IgD-negative memory B cell (primary cell): Measurements from ENCODE around the gene EDN2. TPM values are rescaled to one million over a fixed set of nuclear protein-coding genes. Genes with fewer than 3 reads are reported as not detected.
A peak's percentile ranks its signal among the peaks of the same experiment; 100 is the strongest.

Experiments
- H3K27ac Mint-ChIP-seq, 3 donors: one replicate each; pipeline ENCODE4 v1.8.0; 2020 to 2022; ENCODE audit warnings: mild to moderate bottlenecking in 3 of 3, mixed read lengths in 3 of 3, moderate library complexity in 1 of 3
- H3K27me3 Mint-ChIP-seq: one replicate; pipeline ENCODE4 v1.8.0; 2021; ENCODE audit warnings: mixed read lengths
- H3K36me3 Mint-ChIP-seq: one replicate; pipeline ENCODE4 v1.8.0; 2020; ENCODE audit warnings: mild to moderate bottlenecking, mixed read lengths
- H3K4me1 Mint-ChIP-seq, 3 donors: one replicate each; pipeline ENCODE4 v1.8.0; 2020 to 2022; ENCODE audit warnings: mixed read lengths in 3 of 3, mild to moderate bottlenecking in 1 of 3
- H3K4me3 Mint-ChIP-seq, 4 donors: one replicate each; pipeline ENCODE4 v1.8.0; 2020 to 2022; ENCODE audit warnings: mild to moderate bottlenecking in 4 of 4, mixed read lengths in 4 of 4, moderate library complexity in 3 of 4
- H3K9me3 Mint-ChIP-seq, 3 donors: one replicate each; pipeline ENCODE4 v1.8.0; 2020 to 2021; ENCODE audit warnings: mixed read lengths in 3 of 3, mild to moderate bottlenecking in 1 of 3
- polyA plus RNA-seq: library from polyadenylated mRNA; unstranded; fragments of 300-500 nt; fragmentation: Illumina TruSeq; gene quantifications from one replicate; pipeline ENCODE4 v1.2.3, GENCODE V29; 2021

The EDN2 gene
- polyA plus RNA-seq, 1 donor from 2014 or later = not detected

- H3K27ac Mint-ChIP-seq = no peak overlapping the region
- no peak overlapping the region for H3K4me3 Mint-ChIP-seq
- H3K36me3 Mint-ChIP-seq = peaks cover 2% of the 10 kb centered on the region
- H3K9me3 Mint-ChIP-seq = no peaks in the 10 kb centered on the region
- peaks cover 0 to 1% (median 0%) of the 10 kb centered on the region in 3 donors for H3K4me1 Mint-ChIP-seq
- peaks cover 13% of the 10 kb centered on the region for H3K27me3 Mint-ChIP-seq
These were observed 27.5 kb downstream of the EDN2 start for GRCh38 chr1:41456847-41457540.

DNA sequence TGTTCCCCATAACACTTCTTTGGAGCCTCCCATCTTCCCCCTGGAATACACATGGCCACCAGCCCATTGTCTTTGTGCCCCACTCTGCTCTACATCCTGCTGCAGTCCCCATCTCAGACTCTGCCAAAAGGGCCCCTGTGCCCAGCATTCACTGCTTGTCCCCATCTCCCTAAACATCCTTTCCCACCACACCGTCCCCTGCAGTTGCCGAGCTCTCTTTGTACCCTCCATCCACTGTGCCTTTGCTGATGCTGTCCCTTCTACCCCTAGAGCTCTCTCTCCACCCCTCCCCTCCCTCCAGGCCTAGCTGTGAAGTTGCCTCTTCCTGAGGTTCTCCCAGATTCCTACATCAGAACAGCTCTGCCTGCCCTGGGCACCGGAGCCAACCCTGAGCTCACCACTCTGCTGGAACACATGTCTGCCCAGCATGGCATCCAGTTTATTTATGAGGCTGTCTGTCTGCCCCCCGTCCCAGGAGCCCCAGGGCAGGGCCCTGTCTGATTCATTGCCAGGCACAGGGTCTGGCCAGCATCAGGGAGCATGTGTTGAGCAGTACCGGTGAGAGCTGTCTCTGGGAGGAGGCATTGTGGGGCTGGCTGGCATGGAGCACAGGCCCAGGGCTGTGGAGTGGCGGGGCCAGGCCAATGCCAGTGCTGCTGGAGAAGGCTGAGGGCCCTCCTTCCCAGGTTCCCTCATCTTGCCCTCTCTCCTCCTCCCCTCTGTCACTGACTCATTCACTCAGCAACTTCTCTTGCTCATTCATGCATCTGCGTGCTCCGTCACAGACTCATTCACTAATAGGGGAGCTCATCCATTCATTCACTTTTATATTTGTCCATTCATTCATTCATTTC is 28.8 kb downstream of the EDN2 start:
- peaks cover 2% of the 10 kb centered on the region for H3K36me3 Mint-ChIP-seq
- no peaks in the 10 kb centered on the region for H3K9me3 Mint-ChIP-seq
- H3K4me3 Mint-ChIP-seq = no peak overlapping the region
- H3K4me1 Mint-ChIP-seq = peaks cover 0 to 1% (median 0%) of the 10 kb centered on the region in 3 donors
- H3K27ac Mint-ChIP-seq = no peak overlapping the region
- H3K27me3 Mint-ChIP-seq = peaks cover 13% of the 10 kb centered on the region

DNA sequence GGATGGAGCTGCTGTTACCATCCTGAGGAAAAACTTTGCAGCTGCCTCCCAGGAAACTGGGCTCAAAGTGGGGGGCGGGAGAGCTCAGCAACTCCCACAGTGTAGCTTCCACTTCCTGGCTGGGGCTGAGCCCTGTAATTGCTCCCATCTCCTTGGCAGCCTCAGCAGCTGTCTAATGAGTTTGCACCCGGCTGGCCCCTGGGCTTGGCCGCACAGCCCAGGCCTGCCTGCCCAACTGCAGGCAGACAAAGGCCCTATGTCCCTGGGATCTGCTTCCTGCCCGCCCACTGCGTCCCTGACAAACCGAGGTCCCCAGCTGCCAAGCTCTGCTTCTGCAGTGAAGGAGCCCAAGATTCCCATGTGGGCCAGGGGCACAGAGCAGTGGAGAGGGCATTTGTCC is 30.1 kb downstream of the EDN2 start:
- Mint-ChIP-seq H3K27me3 (peaks cover 11% of the 10 kb centered on the region), H3K36me3 (peaks cover 2% of the 10 kb centered on the region), H3K4me1 (peaks cover 0 to 1% (median 0%) of the 10 kb centered on the region in 3 donors), H3K9me3 (no peaks in the 10 kb centered on the region), H3K4me3 (no peak overlapping the region), H3K27ac (no peak overlapping the region)

GRCh38 chr1:41452704-41453290 is 31.7 kb downstream of the EDN2 start:
- peaks cover 0 to 1% (median 0%) of the 10 kb centered on the region in 3 donors for H3K4me1 Mint-ChIP-seq
- H3K27me3 Mint-ChIP-seq = peaks cover 7% of the 10 kb centered on the region
- no peak overlapping the region for H3K4me3 Mint-ChIP-seq
- peaks cover 2% of the 10 kb centered on the region for H3K36me3 Mint-ChIP-seq
- H3K9me3 Mint-ChIP-seq = no peaks in the 10 kb centered on the region
- H3K27ac Mint-ChIP-seq = no peak overlapping the region

GRCh38 chr1:41450747-41451285 is 33.7 kb downstream of the EDN2 start:
- Mint-ChIP-seq H3K36me3 (peaks cover 2% of the 10 kb centered on the region), H3K4me3 (no peak overlapping the region), H3K9me3 (peaks cover 0 to 2% (median 0%) of the 10 kb centered on the region in 3 donors), H3K27me3 (peaks cover 2% of the 10 kb centered on the region), H3K4me1 (peaks cover 0 to 1% (median 0%) of the 10 kb centered on the region in 3 donors), H3K27ac (peak overlapping the region in 1 of 3 donors; percentile 83)

- peaks cover 0 to 7% (median 0%) of the 10 kb centered on the region in 3 donors for H3K9me3 Mint-ChIP-seq
- H3K4me1 Mint-ChIP-seq = peaks cover 0 to 1% (median 0%) of the 10 kb centered on the region in 3 donors
- H3K36me3 Mint-ChIP-seq = peaks cover 5% of the 10 kb centered on the region
- H3K4me3 Mint-ChIP-seq = no peak overlapping the region
- no peak overlapping the region for H3K27ac Mint-ChIP-seq
- peaks cover 4% of the 10 kb centered on the region for H3K27me3 Mint-ChIP-seq
These were observed 35.1 kb downstream of the EDN2 start for GRCh38 chr1:41449326-41449921.

- H3K9me3 Mint-ChIP-seq = peaks cover 0 to 10% (median 0%) of the 10 kb centered on the region in 3 donors
- no peaks in the 10 kb centered on the region for H3K4me1 Mint-ChIP-seq
- H3K27ac Mint-ChIP-seq = no peak overlapping the region
- H3K36me3 Mint-ChIP-seq = peaks cover 5% of the 10 kb centered on the region
- peaks cover 4% of the 10 kb centered on the region for H3K27me3 Mint-ChIP-seq
- H3K4me3 Mint-ChIP-seq = no peak overlapping the region
These were observed 35.7 kb downstream of the EDN2 start for GRCh38 chr1:41448821-41449220.

GRCh38 chr1:41447995-41448770 is 36.3 kb downstream of the EDN2 start:
- H3K9me3 Mint-ChIP-seq = peaks cover 0 to 10% (median 0%) of the 10 kb centered on the region in 3 donors
- H3K36me3 Mint-ChIP-seq = peaks cover 5% of the 10 kb centered on the region
- H3K27ac Mint-ChIP-seq = no peak overlapping the region
- no peaks in the 10 kb centered on the region for H3K4me1 Mint-ChIP-seq
- H3K4me3 Mint-ChIP-seq = peak overlapping the region in 1 of 4 donors; percentile 10
- peaks cover 4% of the 10 kb centered on the region for H3K27me3 Mint-ChIP-seq

DNA sequence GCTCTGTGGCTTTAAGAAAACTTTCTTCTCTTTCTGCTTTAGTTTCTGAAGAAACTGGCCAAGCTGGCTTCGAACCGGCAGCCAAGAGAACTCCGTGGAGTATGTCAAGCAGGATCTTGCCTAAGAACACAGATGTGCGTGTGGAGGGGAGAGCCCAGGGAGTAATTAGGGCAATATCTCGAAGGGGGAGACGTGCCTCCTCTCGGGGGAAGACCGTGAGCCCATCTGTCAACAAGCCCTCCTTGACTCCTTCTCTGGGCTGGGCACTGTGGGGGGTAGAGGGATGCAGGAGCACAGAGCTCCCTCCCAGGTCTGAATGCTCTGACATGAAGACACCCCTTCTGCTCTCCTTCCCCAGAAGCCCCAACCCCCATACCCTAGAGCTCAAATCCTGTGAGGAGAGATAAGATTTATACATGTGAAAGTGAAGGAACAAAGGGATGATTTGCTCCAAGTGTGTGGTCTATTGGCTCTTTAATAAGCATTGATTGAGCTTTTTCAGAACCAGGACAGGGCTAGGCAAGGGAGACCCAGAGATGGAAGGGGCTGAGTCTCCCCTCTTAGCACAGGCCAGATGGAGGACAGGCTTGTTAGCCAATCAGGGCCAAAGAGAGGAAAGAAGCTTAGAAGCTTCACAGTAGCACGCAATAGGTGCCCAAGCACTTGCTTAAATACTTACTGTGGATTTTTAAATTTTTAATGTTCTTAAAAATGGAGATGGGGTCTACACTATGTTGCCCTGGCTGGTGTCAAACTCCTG is 37.5 kb downstream of the EDN2 start:
- no peak overlapping the region for H3K27ac Mint-ChIP-seq
- H3K9me3 Mint-ChIP-seq = peaks cover 0 to 10% (median 0%) of the 10 kb centered on the region in 3 donors
- peaks cover 4% of the 10 kb centered on the region for H3K27me3 Mint-ChIP-seq
- peaks cover 3% of the 10 kb centered on the region for H3K36me3 Mint-ChIP-seq
- H3K4me3 Mint-ChIP-seq = no peak overlapping the region
- no peaks in the 10 kb centered on the region for H3K4me1 Mint-ChIP-seq

DNA sequence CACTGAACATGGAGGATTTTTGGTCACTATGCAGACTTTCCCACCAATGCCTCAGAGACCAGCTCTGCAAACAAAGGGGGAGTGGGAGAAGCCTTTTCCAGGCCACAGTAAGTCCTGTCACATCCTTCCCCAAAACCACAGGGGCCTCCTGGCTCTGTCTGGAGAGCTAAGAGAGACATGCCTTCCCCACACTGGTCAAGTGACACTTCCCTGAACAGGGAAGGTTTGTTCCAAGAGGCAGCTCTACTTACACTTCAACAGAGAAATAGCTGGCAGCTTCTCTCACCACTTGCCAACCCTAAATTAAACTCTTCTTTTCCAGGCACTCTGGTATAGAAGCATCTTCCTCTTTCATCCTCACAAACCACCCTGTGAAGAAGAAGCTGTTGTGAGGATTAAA is 39.7 kb downstream of the EDN2 start:
- Mint-ChIP-seq H3K27me3 (peaks cover 4% of the 10 kb centered on the region), H3K4me1 (no peaks in the 10 kb centered on the region), H3K36me3 (peaks cover 3% of the 10 kb centered on the region), H3K9me3 (peaks cover 0 to 11% (median 0%) of the 10 kb centered on the region in 3 donors), H3K27ac (no peak overlapping the region), H3K4me3 (no peak overlapping the region)

DNA sequence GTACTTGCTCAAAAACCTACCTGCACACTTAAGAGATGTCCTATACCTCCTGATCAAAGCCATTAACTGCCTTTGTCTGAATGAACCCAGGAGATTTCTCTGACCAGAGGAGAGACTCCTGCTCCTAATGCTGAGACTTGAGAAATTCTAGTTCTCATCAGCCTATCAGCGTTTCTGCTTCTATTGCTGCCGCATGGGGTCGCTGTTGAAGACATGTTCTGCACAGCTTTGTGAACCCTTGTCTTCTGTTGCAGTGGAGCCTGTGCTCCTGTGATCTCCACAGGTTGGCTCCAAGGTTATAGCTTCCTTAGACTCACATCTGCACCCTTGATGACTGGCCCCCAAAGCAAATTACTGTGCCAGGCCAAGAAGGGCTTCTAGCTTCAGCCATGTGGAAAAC is 40.2 kb downstream of the EDN2 start:
- H3K27me3 Mint-ChIP-seq = peaks cover 4% of the 10 kb centered on the region
- no peak overlapping the region for H3K27ac Mint-ChIP-seq
- H3K4me1 Mint-ChIP-seq = no peaks in the 10 kb centered on the region
- H3K4me3 Mint-ChIP-seq = no peak overlapping the region
- peaks cover 0 to 11% (median 0%) of the 10 kb centered on the region in 3 donors for H3K9me3 Mint-ChIP-seq
- peaks cover 3% of the 10 kb centered on the region for H3K36me3 Mint-ChIP-seq

DNA sequence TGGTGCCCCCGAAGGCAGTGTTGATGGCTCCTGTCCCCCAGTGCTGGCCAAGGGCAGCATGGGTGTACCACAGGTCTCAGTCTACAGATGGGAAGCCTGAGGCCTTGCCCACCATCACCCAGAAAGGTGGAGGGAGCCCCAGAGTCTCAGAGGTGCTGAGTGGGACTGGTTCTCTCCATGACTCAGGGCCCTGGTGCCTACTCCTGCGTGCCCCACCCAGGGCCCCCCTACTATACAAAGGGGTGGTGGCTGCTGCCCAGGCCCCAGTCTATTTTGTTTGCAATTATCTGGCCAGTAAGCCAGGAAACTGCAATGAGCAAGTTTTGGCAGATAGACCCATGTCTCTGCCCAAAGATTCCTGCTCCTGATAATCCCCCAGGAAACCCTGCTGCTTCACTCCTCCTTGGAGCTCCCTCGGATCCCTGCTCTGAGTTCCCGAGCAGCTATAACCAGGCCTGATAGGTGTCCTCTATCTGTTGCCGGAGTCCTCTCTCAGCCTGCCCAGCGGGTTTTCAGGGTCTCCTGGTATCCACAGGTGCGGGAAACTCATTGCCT is 41.7 kb downstream of the EDN2 start:
- H3K27me3 Mint-ChIP-seq = peaks cover 6% of the 10 kb centered on the region
- no peak overlapping the region for H3K4me3 Mint-ChIP-seq
- no peak overlapping the region for H3K27ac Mint-ChIP-seq
- H3K4me1 Mint-ChIP-seq = no peaks in the 10 kb centered on the region
- peaks cover 0 to 11% (median 0%) of the 10 kb centered on the region in 3 donors for H3K9me3 Mint-ChIP-seq
- H3K36me3 Mint-ChIP-seq = peaks cover 3% of the 10 kb centered on the region

DNA sequence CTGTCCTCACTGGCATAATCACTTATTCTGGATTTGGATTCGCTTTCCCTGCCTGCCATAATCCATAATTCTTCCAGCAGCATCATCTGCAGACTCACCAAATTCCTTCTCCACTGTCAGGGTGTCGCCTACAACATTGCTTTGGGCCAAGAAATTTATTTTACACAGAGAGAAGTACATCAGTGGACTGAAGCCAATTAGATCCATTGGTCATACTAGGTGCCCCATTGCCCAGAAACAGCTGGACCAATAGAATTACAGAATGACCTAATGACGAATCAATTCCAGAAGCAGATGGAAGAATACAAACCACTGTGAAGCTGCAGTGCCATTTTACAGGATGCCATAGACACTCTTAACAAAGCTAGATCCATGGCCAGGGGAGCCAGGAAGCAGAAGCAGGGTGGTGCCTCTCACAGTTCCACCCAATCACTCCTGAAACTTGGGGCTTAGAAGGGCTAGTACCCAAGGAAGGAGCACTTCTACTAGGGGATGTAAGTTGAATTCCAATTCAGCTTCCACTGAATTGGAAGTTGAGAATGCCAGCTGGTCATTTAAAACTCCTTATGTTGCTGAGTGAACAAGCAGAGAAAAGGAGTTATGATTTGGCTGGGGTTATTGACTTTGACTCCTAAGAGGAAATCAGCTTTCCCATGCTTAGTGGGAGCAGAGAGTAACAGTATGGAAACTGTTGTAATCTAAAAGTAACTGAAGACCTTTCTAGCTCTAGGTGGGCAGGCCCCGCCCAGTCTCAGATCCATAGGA is 44.0 kb downstream of the EDN2 start:
- Mint-ChIP-seq H3K36me3 (peaks cover 3% of the 10 kb centered on the region), H3K4me1 (no peaks in the 10 kb centered on the region), H3K27ac (no peak overlapping the region), H3K4me3 (no peak overlapping the region), H3K9me3 (peaks cover 0 to 9% (median 0%) of the 10 kb centered on the region in 3 donors), H3K27me3 (peaks cover 10% of the 10 kb centered on the region)
